ENCODE data around the gene CD209. TPM values are rescaled to one million over a fixed set of nuclear protein-coding genes. Genes with fewer than 3 reads are reported as not detected.

The CD209 gene
- total RNA-seq, 2 donors from 2014 or later = not detected

- no peaks in the 10 kb centered on the region for H3K9me3 Mint-ChIP-seq
- no peak overlapping the region for H3K4me3 Mint-ChIP-seq
- DNase-seq (peak in 1 of 2 donors; percentile 31), ATAC-seq (replicated peaks in 1 of 2) (peak; percentile 42 to 43)
- H3K27me3 Mint-ChIP-seq (ENCODE audit: low read depth) = no peaks in the 10 kb centered on the region
- no peak overlapping the region for H3K27ac Mint-ChIP-seq
- H3K4me1 Mint-ChIP-seq (ENCODE audit: low read depth) = no peaks in the 10 kb centered on the region
- no peaks in the 10 kb centered on the region for H3K36me3 Mint-ChIP-seq (ENCODE audit: insufficient read depth in 2 of 2)
These were observed 56.5 kb downstream of the CD209 start for GRCh38 chr19:7690779-7691258.

Other genes with a start within 250 kb of the CD209 start
- 10 to 100 TPM; 13.6 to 14.1 TPM for gene ZNF358, start 231.4 kb downstream of the CD209 start, total RNA-seq
- gene MCOLN1, start 224.9 kb downstream of the CD209 start, total RNA-seq = 10 to 100 TPM in 1 of 2 donors, 1 to 10 TPM in 1; 9.5 to 11.8 TPM
- 100 to 1,000 TPM; 102 to 144 TPM for gene PNPLA6, start 211.8 kb downstream of the CD209 start, total RNA-seq
- gene CAMSAP3, start 151.7 kb downstream of the CD209 start, total RNA-seq = 1 to 10 TPM; 1.7 to 2.0 TPM
- gene XAB2, start 118.0 kb downstream of the CD209 start, total RNA-seq = 10 to 100 TPM; 53.3 to 59.3 TPM
- gene PET100, start 117.7 kb downstream of the CD209 start, total RNA-seq = 10 to 100 TPM; 65.5 to 74.0 TPM
- 1 to 10 TPM; 1.9 to 2.2 TPM for gene PCP2, start 113.8 kb downstream of the CD209 start, total RNA-seq
- 100 to 1,000 TPM; 132 TPM for gene STXBP2, start 110.4 kb downstream of the CD209 start, total RNA-seq
- gene RETN, start 78.5 kb downstream of the CD209 start, total RNA-seq = not detected
- gene MCEMP1, start 70.4 kb downstream of the CD209 start, total RNA-seq = not detected
- 10 to 100 TPM; 73.0 to 78.2 TPM for gene TRAPPC5, start 66.7 kb downstream of the CD209 start, total RNA-seq
- 1 to 10 TPM; 2.3 to 7.7 TPM for gene FCER2, start 45.4 kb downstream of the CD209 start, total RNA-seq
- gene CLEC4G, start 15.4 kb downstream of the CD209 start, total RNA-seq = not detected
- gene CLEC4M, start 15.7 kb upstream of the CD209 start, total RNA-seq = not detected
- gene EVI5L, start 82.7 kb upstream of the CD209 start, total RNA-seq = 10 to 100 TPM in 1 of 2 donors, 1 to 10 TPM in 1; 7.8 to 10.4 TPM
- gene PRR36, start 126.9 kb upstream of the CD209 start, total RNA-seq = under 1 TPM; 0.63 to 0.96 TPM
- gene LRRC8E, start 141.0 kb upstream of the CD209 start, total RNA-seq = not detected
- gene MAP2K7, start 156.3 kb upstream of the CD209 start, total RNA-seq = 10 to 100 TPM; 40.2 to 40.3 TPM
- 1 to 10 TPM; 7.4 to 9.7 TPM for gene TGFBR3L, start 167.3 kb upstream of the CD209 start, total RNA-seq
- gene SNAPC2, start 172.8 kb upstream of the CD209 start, total RNA-seq = 10 to 100 TPM; 23.7 to 25.5 TPM
- under 1 TPM; 0.50 to 0.63 TPM for gene CTXN1, start 178.6 kb upstream of the CD209 start, total RNA-seq
- 100 to 1,000 TPM in 1 of 2 donors, 10 to 100 TPM in 1; 91.2 to 112 TPM for gene TIMM44, start 196.1 kb upstream of the CD209 start, total RNA-seq

All from activated T-cell treated with anti-CD3 and anti-CD28 coated beads, Interleukin-2, amount 50 U/mL, for 72 hours (primary cell).